AG04450 (cell line): ENCODE measurements around the gene ATP4B. TPM values are rescaled to one million over a fixed set of nuclear protein-coding genes. Genes with fewer than 3 reads are reported as not detected.

Experiments
- CTCF ChIA-PET: fragments of 300-600, 350-600 bp; formaldehyde crosslinking; extraction: SDS; loops from one replicate; lab custom pipeline; 2022; ENCODE audit warnings: antibody characterized with exemption, inconsistent platforms; lab: Charles Lee
- POLR2A ChIA-PET: fragments of 350-600 bp; formaldehyde crosslinking; extraction: SDS; loops from one replicate; lab custom pipeline; 2021; ENCODE audit warnings: antibody characterized with exemption, inconsistent platforms; lab: Yijun Ruan, JAX
- DNase-seq: peaks from one replicate; pipeline ENCODE4 v3.0.0-alpha.2; 2011; ENCODE audit warnings: low read depth, low spot score
- H3K27ac ChIP-seq: one replicate; pipeline ENCODE4 v1.5.1; 2012; ENCODE audit warnings: low read depth, low read length, control low read depth
- H3K27me3 ChIP-seq: one replicate; pipeline ENCODE4 v1.6.0; 2012; ENCODE audit warnings: low read length; ENCODE audit not compliant: control insufficient read depth, insufficient read depth
- H3K4me3 ChIP-seq: 2 replicates; pipeline ENCODE4 v1.5.1; 2011; ENCODE audit warnings: mild to moderate bottlenecking, low read depth, low read length, control low read depth
- H3K9me3 ChIP-seq: 2 replicates; pipeline ENCODE4 v1.5.1; 2012; ENCODE audit warnings: low read length; ENCODE audit not compliant: control insufficient read depth, insufficient read depth
- CTCF ChIP-seq: IDR thresholded peaks from 2 replicates; pipeline ENCODE4 v1.5.1; 2011; ENCODE audit warnings: low read depth, low read length, control low read depth, inconsistent platforms
- polyA plus RNA-seq: library from polyadenylated mRNA; depleted of rRNA; stranded (reverse); fragments of >200 nt; gene quantifications from 2 replicates; pipeline ENCODE4 v1.2.3, GENCODE V29; 2011

Gene ATP4B
- polyA plus RNA-seq, 1 experiment, result not detected

- ChIA-PET POLR2A (no interaction called here), CTCF (no interaction called here)
- no peaks in the 10 kb centered on the region; the same call in none of the 2 replicates for H3K9me3 ChIP-seq
- no peaks in the 10 kb centered on the region for H3K27me3 ChIP-seq
- no peak for DNase-seq
- no peak overlapping the region for H3K27ac ChIP-seq
- H3K4me3 ChIP-seq, result no peak overlapping the region
- no peak for TF ChIP-seq CTCF
Measured at GRCh38 chr13:113637262-113638160, 20.5 kb downstream of the ATP4B start.

- DNase-seq, result no peak
- CTCF ChIA-PET, result no interaction called here
- no peak overlapping the region for H3K27ac ChIP-seq
- no peak overlapping the region for H3K4me3 ChIP-seq
- TF ChIP-seq CTCF, result no peak
- no peaks in the 10 kb centered on the region for H3K27me3 ChIP-seq
- no peaks in the 10 kb centered on the region; the same call in 1 of the 2 replicates for H3K9me3 ChIP-seq
- POLR2A ChIA-PET, result no interaction called here
Measured at GRCh38 chr13:113636266-113636963, 21.6 kb downstream of the ATP4B start.

GRCh38 chr13:113635709-113636108 is 22.3 kb downstream of the ATP4B start:
- no peaks in the 10 kb centered on the region for H3K27me3 ChIP-seq
- TF ChIP-seq CTCF, result no peak
- CTCF ChIA-PET, result no interaction called here
- DNase-seq, result no peak
- H3K27ac ChIP-seq, result no peak overlapping the region
- H3K9me3 ChIP-seq, result no peaks in the 10 kb centered on the region; the same call in 1 of the 2 replicates
- H3K4me3 ChIP-seq, result no peak overlapping the region
- POLR2A ChIA-PET, result no interaction called here

GRCh38 chr13:113635048-113635420 is 23.0 kb downstream of the ATP4B start:
- no peaks in the 10 kb centered on the region; the same call in 1 of the 2 replicates for H3K9me3 ChIP-seq
- H3K27me3 ChIP-seq, result no peaks in the 10 kb centered on the region
- no peak for DNase-seq
- no peak for TF ChIP-seq CTCF
- CTCF ChIA-PET, result no interaction called here
- no peak overlapping the region for H3K27ac ChIP-seq
- POLR2A ChIA-PET, result no interaction called here
- H3K4me3 ChIP-seq, result no peak overlapping the region
